HepG2 (cell line): ENCODE results near the gene SELPLG. TPM values are rescaled to one million over a fixed set of nuclear protein-coding genes. Genes with fewer than 3 reads are reported as not detected.

ENCODE experiments used
- CENPT ChIP-seq: sonication (generic); formaldehyde crosslinking; IDR thresholded peaks from 2 replicates; pipeline ENCODE4 v1.8.0; 2022; ENCODE audit warnings: low read depth, mild to moderate bottlenecking, moderate library complexity, missing genetic modification reagents
- DMAP1 ChIP-seq: IDR thresholded peaks from 2 replicates; pipeline ENCODE4 v1.6.1; 2016
- FOXP1 ChIP-seq, 2 experiments: fragments of 450-650 bp in 1 of 2; IDR thresholded peaks; 2 replicates each; pipeline ENCODE4 v1.6.1; 2017 to 2018; ENCODE audit warnings: antibody characterized with exemption in 1 of 2
- GRHL1 ChIP-seq: sonication (generic); formaldehyde crosslinking; conservative IDR thresholded peaks from 2 replicates; pipeline ENCODE4 v1.8.0; 2022; ENCODE audit warnings: missing genetic modification reagents
- PRDM4 ChIP-seq: sonication (generic); formaldehyde crosslinking; IDR thresholded peaks from 2 replicates; pipeline ENCODE4 v1.9.0; 2021; ENCODE audit warnings: missing genetic modification reagents, borderline replicate concordance
- RELA ChIP-seq: sonication (generic); formaldehyde crosslinking; IDR thresholded peaks from 2 replicates; pipeline ENCODE4 v1.4.0; 2020; ENCODE audit warnings: missing genetic modification reagents
- RFX5 ChIP-seq: IDR thresholded peaks from 2 replicates; pipeline ENCODE4 v1.6.1; 2011; ENCODE audit warnings: low read depth, low read length, improper control_type of control experiment
- SKI ChIP-seq: fragments of 450-650 bp; IDR thresholded peaks from one replicate; pipeline ENCODE4 v1.6.1; 2018; ENCODE audit warnings: mild to moderate bottlenecking; ENCODE audit not compliant: partially characterized antibody
- UBTF ChIP-seq: sonication (generic); formaldehyde crosslinking; IDR thresholded peaks from 2 replicates; pipeline ENCODE4 v1.4.0; 2020; ENCODE audit warnings: mild to moderate bottlenecking, missing genetic modification reagents
- ZFP90 ChIP-seq: sonication (generic); formaldehyde crosslinking; IDR thresholded peaks from 2 replicates; pipeline ENCODE4 v1.8.0; 2022; ENCODE audit warnings: missing genetic modification reagents, mild to moderate bottlenecking, inconsistent platforms, borderline replicate concordance
- ZNF510 ChIP-seq: sonication (generic); formaldehyde crosslinking; IDR thresholded peaks from 2 replicates; pipeline ENCODE4 v1.4.0; 2020; ENCODE audit warnings: low read depth, mild to moderate bottlenecking, missing genetic modification reagents
- ZSCAN9 ChIP-seq: IDR thresholded peaks from 2 replicates; pipeline ENCODE4 v1.6.1; 2016; ENCODE audit warnings: borderline replicate concordance
- polyA plus RNA-seq, 8 experiments: library from polyadenylated mRNA; depleted of rRNA in 3 of 8; stranded (reverse) in 7 of 8; unstranded in 1 of 8; fragments of >200 nt; fragmentation: Illumina TruSeq in 4 of 8; extraction: Trizol in 4 of 8; gene quantifications; 2 replicates each; pipeline versions ENCODE4 v1.2.1 to v1.2.3, GENCODE V29; 2011 to 2016; ENCODE audit warnings: low read depth in 4 of 8, missing spikeins in 1 of 8, mixed read lengths in 1 of 8; ENCODE audit not compliant: insufficient read depth in 1 of 8
- total RNA-seq, 5 experiments: library from RNA; depleted of rRNA; stranded (reverse); fragments of >200 nt; fragmentation: Illumina TruSeq; extraction: Trizol; gene quantifications; 2 replicates each; pipeline ENCODE4 v1.2.3, GENCODE V29; 2016; ENCODE audit warnings: low read depth in 1 of 5

The SELPLG gene
- total and polyA plus RNA-seq, 2 of the 13 experiments (the other 11 are each of a cell fraction or from before 2014, with no cell fraction given): 0.12 TPM; not detected in 1

GRCh38 chr12:108668063-108668462 lies 34.4 kb upstream of the SELPLG start (continued):
- TF ChIP-seq UBTF (CRISPR knock-in tag) (no peak), ZFP90 (CRISPR knock-in tag) (no peak), DMAP1 (CRISPR knock-in tag) (no peak), FOXP1 (IDR thresholded peaks at IDR 0.05) (no peak), FOXP1 (CRISPR knock-in tag; IDR thresholded peaks at IDR 0.05) (no peak), RFX5 (no peak), GRHL1 (CRISPR knock-in tag) (no peak), PRDM4 (CRISPR knock-in tag) (no peak), RELA (CRISPR knock-in tag) (no peak), ZSCAN9 (no peak), SKI (no peak), ZNF510 (CRISPR knock-in tag) (no peak), CENPT (CRISPR knock-in tag) (no peak)
- TF ChIP-seq, all 625 proteins: peak for 0
